ENCODE results near the gene DPYSL4. TPM values are rescaled to one million over a fixed set of nuclear protein-coding genes. Genes with fewer than 3 reads are reported as not detected.

Gene DPYSL4
- total RNA-seq, 1 donor from 2014 or later = 0.53 TPM

GRCh38 chr10:132140167-132140925 is 46.4 kb upstream of the DPYSL4 start:
- CTCF ChIA-PET = no interaction called here
- Mint-ChIP-seq H3K9me3 (no peaks in the 10 kb centered on the region), H3K4me1 (no peaks in the 10 kb centered on the region), H3K4me3 (no peak overlapping the region), H3K27me3 (no peaks in the 10 kb centered on the region), H3K27ac (no peak overlapping the region), H3K36me3 (ENCODE audit: low read depth) (no peaks in the 10 kb centered on the region)
- POLR2A ChIA-PET = no interaction called here
- intact Hi-C loops (cut with micrococcal nuclease) = loop anchor here (5.0 kb wide), 1 partner anchor 167 kb away; the partner anchor contains the start of gene STK32C
- TF ChIP-seq, protein P1, sequence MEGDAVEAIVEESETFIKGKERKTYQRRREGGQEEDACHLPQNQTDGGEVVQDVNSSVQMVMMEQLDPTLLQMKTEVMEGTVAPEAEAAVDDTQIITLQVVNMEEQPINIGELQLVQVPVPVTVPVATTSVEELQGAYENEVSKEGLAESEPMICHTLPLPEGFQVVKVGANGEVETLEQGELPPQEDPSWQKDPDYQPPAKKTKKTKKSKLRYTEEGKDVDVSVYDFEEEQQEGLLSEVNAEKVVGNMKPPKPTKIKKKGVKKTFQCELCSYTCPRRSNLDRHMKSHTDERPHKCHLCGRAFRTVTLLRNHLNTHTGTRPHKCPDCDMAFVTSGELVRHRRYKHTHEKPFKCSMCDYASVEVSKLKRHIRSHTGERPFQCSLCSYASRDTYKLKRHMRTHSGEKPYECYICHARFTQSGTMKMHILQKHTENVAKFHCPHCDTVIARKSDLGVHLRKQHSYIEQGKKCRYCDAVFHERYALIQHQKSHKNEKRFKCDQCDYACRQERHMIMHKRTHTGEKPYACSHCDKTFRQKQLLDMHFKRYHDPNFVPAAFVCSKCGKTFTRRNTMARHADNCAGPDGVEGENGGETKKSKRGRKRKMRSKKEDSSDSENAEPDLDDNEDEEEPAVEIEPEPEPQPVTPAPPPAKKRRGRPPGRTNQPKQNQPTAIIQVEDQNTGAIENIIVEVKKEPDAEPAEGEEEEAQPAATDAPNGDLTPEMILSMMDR (IDR thresholded peaks at IDR 0.05) = no peak
- peak; percentile 12 for DNase-seq
- no peak for ATAC-seq (ENCODE audit: low read depth)

GRCh38 chr10:132141076-132141475 is 45.7 kb upstream of the DPYSL4 start:
- CTCF ChIA-PET = no interaction called here
- Mint-ChIP-seq H3K36me3 (ENCODE audit: low read depth) (no peaks in the 10 kb centered on the region), H3K9me3 (no peaks in the 10 kb centered on the region), H3K27me3 (no peaks in the 10 kb centered on the region), H3K4me1 (no peaks in the 10 kb centered on the region), H3K27ac (no peak overlapping the region), H3K4me3 (no peak overlapping the region)
- ATAC-seq (ENCODE audit: low read depth) (no peak), DNase-seq (no peak)
- POLR2A ChIA-PET = no interaction called here
- TF ChIP-seq, protein P1 (IDR thresholded peaks at IDR 0.05) = no peak
- intact Hi-C loops (cut with micrococcal nuclease) = loop anchor here (5.0 kb wide), 1 partner anchor 166 kb away; the partner anchor contains the start of gene STK32C

- POLR2A ChIA-PET = no interaction called here
- CTCF ChIA-PET = interaction anchor here (1.4 kb wide), 1 partner anchor 256 kb away, joined by 8 read pairs; no protein-coding TSS in a partner anchor
- TF ChIP-seq, protein P1 (IDR thresholded peaks at IDR 0.05) = no peak
These were observed 45.0 kb upstream of the DPYSL4 start for GRCh38 chr10:132141526-132142395.

GRCh38 chr10:132142396-132143161 is 44.2 kb upstream of the DPYSL4 start:
- Mint-ChIP-seq H3K4me3 (no peak overlapping the region), H3K27ac (no peak overlapping the region), H3K4me1 (no peaks in the 10 kb centered on the region), H3K9me3 (no peaks in the 10 kb centered on the region), H3K27me3 (no peaks in the 10 kb centered on the region), H3K36me3 (ENCODE audit: low read depth) (no peaks in the 10 kb centered on the region)
- ChIA-PET CTCF (interaction anchor here (0.8 to 1.4 kb wide), 2 partner anchors 10 to 257 kb away, joined by 3 to 8 read pairs; no protein-coding TSS in a partner anchor), POLR2A (no interaction called here)
- DNase-seq (peak; percentile 51), ATAC-seq (ENCODE audit: low read depth) (peak; percentile 74)
- intact Hi-C loops (cut with micrococcal nuclease) = loop anchor here (1.0 to 5.0 kb wide), 3 partner anchors 165 to 310 kb away; partner anchors contain the start of gene STK32C
- TF ChIP-seq, protein P1 (IDR thresholded peaks at IDR 0.05) = peak; percentile 69

More at GRCh38 chr10:132141526-132142395, 45.0 kb upstream of the DPYSL4 start:
- DNase-seq (no peak), ATAC-seq (ENCODE audit: low read depth) (no peak)
- no peak overlapping the region for H3K27ac Mint-ChIP-seq
- no peaks in the 10 kb centered on the region for H3K4me1 Mint-ChIP-seq
- intact Hi-C loops (cut with micrococcal nuclease) = loop anchor here (1.0 to 5.0 kb wide), 3 partner anchors 166 to 311 kb away; partner anchors contain the start of gene STK32C
- H3K36me3 Mint-ChIP-seq (ENCODE audit: low read depth) = no peaks in the 10 kb centered on the region
- no peaks in the 10 kb centered on the region for H3K27me3 Mint-ChIP-seq
- H3K9me3 Mint-ChIP-seq = no peaks in the 10 kb centered on the region
- H3K4me3 Mint-ChIP-seq = no peak overlapping the region

Data from activated B cell treated with CpG ODN at 0.5 μM for 24 hours (primary cell).